Measurements from ENCODE around the gene BCAS1.

DNA sequence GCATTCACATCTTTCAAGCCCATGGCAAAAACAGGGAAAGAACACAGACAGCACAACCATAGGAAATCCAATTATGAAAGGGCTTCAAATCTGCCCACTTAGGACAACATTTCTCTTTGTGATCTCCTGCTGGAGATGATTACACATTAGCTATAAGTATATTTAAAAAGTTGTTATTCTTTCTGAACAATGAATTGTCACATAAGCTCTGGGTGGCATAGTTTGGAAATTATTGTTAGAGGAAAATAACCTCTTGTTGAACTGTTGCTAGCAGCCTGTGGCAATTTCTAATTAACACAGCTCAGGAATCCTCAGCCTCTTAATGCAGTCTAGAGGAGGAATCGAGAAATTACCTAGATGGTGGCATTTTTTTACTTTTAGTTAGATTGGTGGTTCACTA is 54.9 kb downstream of the BCAS1 start:
- TF ChIP-seq, protein P1, sequence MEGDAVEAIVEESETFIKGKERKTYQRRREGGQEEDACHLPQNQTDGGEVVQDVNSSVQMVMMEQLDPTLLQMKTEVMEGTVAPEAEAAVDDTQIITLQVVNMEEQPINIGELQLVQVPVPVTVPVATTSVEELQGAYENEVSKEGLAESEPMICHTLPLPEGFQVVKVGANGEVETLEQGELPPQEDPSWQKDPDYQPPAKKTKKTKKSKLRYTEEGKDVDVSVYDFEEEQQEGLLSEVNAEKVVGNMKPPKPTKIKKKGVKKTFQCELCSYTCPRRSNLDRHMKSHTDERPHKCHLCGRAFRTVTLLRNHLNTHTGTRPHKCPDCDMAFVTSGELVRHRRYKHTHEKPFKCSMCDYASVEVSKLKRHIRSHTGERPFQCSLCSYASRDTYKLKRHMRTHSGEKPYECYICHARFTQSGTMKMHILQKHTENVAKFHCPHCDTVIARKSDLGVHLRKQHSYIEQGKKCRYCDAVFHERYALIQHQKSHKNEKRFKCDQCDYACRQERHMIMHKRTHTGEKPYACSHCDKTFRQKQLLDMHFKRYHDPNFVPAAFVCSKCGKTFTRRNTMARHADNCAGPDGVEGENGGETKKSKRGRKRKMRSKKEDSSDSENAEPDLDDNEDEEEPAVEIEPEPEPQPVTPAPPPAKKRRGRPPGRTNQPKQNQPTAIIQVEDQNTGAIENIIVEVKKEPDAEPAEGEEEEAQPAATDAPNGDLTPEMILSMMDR (IDR thresholded peaks at IDR 0.05 in 2 of 3, conservative IDR thresholded peaks at IDR 0.05 in 1 of 3; ENCODE audit: borderline replicate concordance in 1 of 3, insufficient read depth in 1 of 3, low read depth in 2 of 3, low read length in 2 of 3), result no peak
- no peak for TF ChIP-seq YY1 (IDR thresholded peaks at IDR 0.05; ENCODE audit: extremely low read depth, insufficient replicate concordance, low read depth, low read length)
- TF ChIP-seq FOSL1 (IDR thresholded peaks at IDR 0.05; ENCODE audit: low read depth), result no peak
- TF ChIP-seq EZH2 (IDR thresholded peaks at IDR 0.05), result no peak
